ENCODE data around the gene KCNJ2. TPM values are rescaled to one million over a fixed set of nuclear protein-coding genes. Genes with fewer than 3 reads are reported as not detected.
A peak's percentile ranks its signal among the peaks of the same experiment; 100 is the strongest.

KCNJ2 gene
- polyA plus RNA-seq (2012; ENCODE audit: missing spikeins), result not detected

GRCh38 chr17:70168977-70169708 lies at the start of gene KCNJ2:
Gene KCNJ2 (plus strand): TSS chr17:70169532. CDS start chr17:70175040, 5,508 bp downstream.
- FAIRE-seq (peak; percentile 62), DNase-seq (ENCODE audit: insufficient read length) (peak; percentile 57)
- no peak for TF ChIP-seq TAF1 (IDR thresholded peaks at IDR 0.05; ENCODE audit: borderline replicate concordance, low read depth, low read length)

GRCh38 chr17:70119545-70119944 lies 49.8 kb upstream of the KCNJ2 start:
- FAIRE-seq (no peak), DNase-seq (ENCODE audit: insufficient read length) (no peak)
- no peak for TF ChIP-seq POLR2A (IDR thresholded peaks at IDR 0.05; ENCODE audit: low read depth, low read length)
- no peak for TF ChIP-seq TAF1 (IDR thresholded peaks at IDR 0.05; ENCODE audit: borderline replicate concordance, low read depth, low read length)
- no peak for TF ChIP-seq POLR2AphosphoS5 (IDR thresholded peaks at IDR 0.05; ENCODE audit: low read depth, low read length)

- TF ChIP-seq TAF1 (IDR thresholded peaks at IDR 0.05; ENCODE audit: borderline replicate concordance, low read depth, low read length) (no peak), POLR2A (IDR thresholded peaks at IDR 0.05; ENCODE audit: low read depth, low read length) (no peak), POLR2AphosphoS5 (IDR thresholded peaks at IDR 0.05; ENCODE audit: low read depth, low read length) (no peak)
- FAIRE-seq (no peak), DNase-seq (ENCODE audit: insufficient read length) (no peak)
Measured at GRCh38 chr17:70119983-70120382, 49.3 kb upstream of the KCNJ2 start.

- no peak for FAIRE-seq
- TF ChIP-seq POLR2A (IDR thresholded peaks at IDR 0.05; ENCODE audit: low read depth, low read length), result no peak
- no peak for TF ChIP-seq POLR2AphosphoS5 (IDR thresholded peaks at IDR 0.05; ENCODE audit: low read depth, low read length)
- no peak for TF ChIP-seq TAF1 (IDR thresholded peaks at IDR 0.05; ENCODE audit: borderline replicate concordance, low read depth, low read length)
- no peak for DNase-seq (ENCODE audit: insufficient read length)
Measured at GRCh38 chr17:70120425-70120824, 48.9 kb upstream of the KCNJ2 start.

- no peak for TF ChIP-seq TAF1 (IDR thresholded peaks at IDR 0.05; ENCODE audit: borderline replicate concordance, low read depth, low read length)
- TF ChIP-seq POLR2A (IDR thresholded peaks at IDR 0.05; ENCODE audit: low read depth, low read length), result no peak
- TF ChIP-seq POLR2AphosphoS5 (IDR thresholded peaks at IDR 0.05; ENCODE audit: low read depth, low read length), result no peak
- FAIRE-seq, result no peak
- no peak for DNase-seq (ENCODE audit: insufficient read length)
Measured at GRCh38 chr17:70121126-70121525, 48.2 kb upstream of the KCNJ2 start.

- TF ChIP-seq POLR2A (IDR thresholded peaks at IDR 0.05; ENCODE audit: low read depth, low read length) (no peak), TAF1 (IDR thresholded peaks at IDR 0.05; ENCODE audit: borderline replicate concordance, low read depth, low read length) (no peak), POLR2AphosphoS5 (IDR thresholded peaks at IDR 0.05; ENCODE audit: low read depth, low read length) (no peak)
- FAIRE-seq (no peak), DNase-seq (ENCODE audit: insufficient read length) (no peak)
Measured at GRCh38 chr17:70123193-70123592, 46.1 kb upstream of the KCNJ2 start.

GRCh38 chr17:70124723-70125122 lies 44.6 kb upstream of the KCNJ2 start:
- no peak for TF ChIP-seq POLR2AphosphoS5 (IDR thresholded peaks at IDR 0.05; ENCODE audit: low read depth, low read length)
- no peak for TF ChIP-seq POLR2A (IDR thresholded peaks at IDR 0.05; ENCODE audit: low read depth, low read length)
- no peak for TF ChIP-seq TAF1 (IDR thresholded peaks at IDR 0.05; ENCODE audit: borderline replicate concordance, low read depth, low read length)
- FAIRE-seq (no peak), DNase-seq (ENCODE audit: insufficient read length) (no peak)

GRCh38 chr17:70127221-70127873 lies 42.0 kb upstream of the KCNJ2 start:
- no peak for FAIRE-seq
- TF ChIP-seq POLR2AphosphoS5 (IDR thresholded peaks at IDR 0.05; ENCODE audit: low read depth, low read length), result no peak
- TF ChIP-seq POLR2A (IDR thresholded peaks at IDR 0.05; ENCODE audit: low read depth, low read length), result no peak
- TF ChIP-seq TAF1 (IDR thresholded peaks at IDR 0.05; ENCODE audit: borderline replicate concordance, low read depth, low read length), result no peak
- DNase-seq (ENCODE audit: insufficient read length), result no peak

- TF ChIP-seq POLR2AphosphoS5 (IDR thresholded peaks at IDR 0.05; ENCODE audit: low read depth, low read length) (no peak), TAF1 (IDR thresholded peaks at IDR 0.05; ENCODE audit: borderline replicate concordance, low read depth, low read length) (no peak), POLR2A (IDR thresholded peaks at IDR 0.05; ENCODE audit: low read depth, low read length) (no peak)
- no peak for DNase-seq (ENCODE audit: insufficient read length)
- no peak for FAIRE-seq
Measured at GRCh38 chr17:70128727-70129238, 40.5 kb upstream of the KCNJ2 start.

GRCh38 chr17:70130289-70130688 lies 39.0 kb upstream of the KCNJ2 start:
- FAIRE-seq (no peak), DNase-seq (ENCODE audit: insufficient read length) (no peak)
- TF ChIP-seq TAF1 (IDR thresholded peaks at IDR 0.05; ENCODE audit: borderline replicate concordance, low read depth, low read length) (no peak), POLR2AphosphoS5 (IDR thresholded peaks at IDR 0.05; ENCODE audit: low read depth, low read length) (no peak), POLR2A (IDR thresholded peaks at IDR 0.05; ENCODE audit: low read depth, low read length) (no peak)

- FAIRE-seq (no peak), DNase-seq (ENCODE audit: insufficient read length) (no peak)
- TF ChIP-seq TAF1 (IDR thresholded peaks at IDR 0.05; ENCODE audit: borderline replicate concordance, low read depth, low read length) (no peak), POLR2A (IDR thresholded peaks at IDR 0.05; ENCODE audit: low read depth, low read length) (no peak), POLR2AphosphoS5 (IDR thresholded peaks at IDR 0.05; ENCODE audit: low read depth, low read length) (no peak)
Measured at GRCh38 chr17:70132505-70132904, 36.8 kb upstream of the KCNJ2 start.

- FAIRE-seq, result no peak
- no peak for DNase-seq (ENCODE audit: insufficient read length)
- TF ChIP-seq POLR2AphosphoS5 (IDR thresholded peaks at IDR 0.05; ENCODE audit: low read depth, low read length) (no peak), POLR2A (IDR thresholded peaks at IDR 0.05; ENCODE audit: low read depth, low read length) (no peak), TAF1 (IDR thresholded peaks at IDR 0.05; ENCODE audit: borderline replicate concordance, low read depth, low read length) (no peak)
Measured at GRCh38 chr17:70134042-70134441, 35.3 kb upstream of the KCNJ2 start.

Data from GM12892 (cell line).